ENCODE measurements around the gene FBXL15. TPM values are rescaled to one million over a fixed set of nuclear protein-coding genes. Genes with fewer than 3 reads are reported as not detected.

FBXL15 gene
- total RNA-seq, 1 experiment from 2014 or later: 11.0 TPM

GRCh38 chr10:102470579-102471546, 50.2 kb downstream of the FBXL15 start:
- Histone ChIP-seq H3K36me3 (no peaks in the 10 kb centered on the region), H3K4me3 (no peak overlapping the region), H3K27me3 (replicated peaks) (no peaks in the 10 kb centered on the region), H3K9me3 (replicated peaks) (no peaks in the 10 kb centered on the region), H3K27ac (no peak overlapping the region), H3K4me1 (replicated peaks) (no peaks in the 10 kb centered on the region)
- no peak for DNase-seq (ENCODE audit: low read depth in 1 of 2, low spot score in 2 of 2)

Other genes with a start within 250 kb of the FBXL15 start
- not detected in 2 replicates for gene ELOVL3, start 194.5 kb upstream of the FBXL15 start, total RNA-seq (2014; rRNA removed; shearing (Covaris generic))
- gene PITX3, start 179.3 kb upstream of the FBXL15 start, total RNA-seq (2014; rRNA removed; shearing (Covaris generic)): not detected in 2 replicates
- 23.3 and 36.3 TPM in 2 replicates for gene GBF1, start 175.3 kb upstream of the FBXL15 start, total RNA-seq (2014; rRNA removed; shearing (Covaris generic))
- gene NFKB2, start 25.1 kb upstream of the FBXL15 start, total RNA-seq (2014; rRNA removed; shearing (Covaris generic)): 28.8 and 37.2 TPM in 2 replicates
- 0.08 TPM in 1 of 2 replicates, not detected in the other for gene PSD, start 2.1 kb upstream of the FBXL15 start, total RNA-seq (2014; rRNA removed; shearing (Covaris generic))
- gene CUEDC2, start 11.7 kb downstream of the FBXL15 start, total RNA-seq (2014; rRNA removed; shearing (Covaris generic)): 50.7 and 57.9 TPM in 2 replicates
- gene C10orf95, start 30.7 kb downstream of the FBXL15 start, total RNA-seq (2014; rRNA removed; shearing (Covaris generic)): not detected in 2 replicates
- gene ACTR1A, start 81.9 kb downstream of the FBXL15 start, total RNA-seq (2014; rRNA removed; shearing (Covaris generic)): 117 and 126 TPM in 2 replicates
- 2.7 and 3.7 TPM in 2 replicates for gene SUFU, start 83.1 kb downstream of the FBXL15 start, total RNA-seq (2014; rRNA removed; shearing (Covaris generic))
- gene TRIM8, start 223.6 kb downstream of the FBXL15 start, total RNA-seq (2014; rRNA removed; shearing (Covaris generic)): 77.2 and 93.3 TPM in 2 replicates

Measured in SJSA1 (cell line).